Transverse colon (tissue), 4 donors: Measurements from ENCODE around the gene RHOU. TPM values are rescaled to one million over a fixed set of nuclear protein-coding genes. Genes with fewer than 3 reads are reported as not detected.

Experiments used
- DNase-seq: peaks from one replicate; pipeline ENCODE4 v3.0.0-alpha.2; 2019
- H3K27ac ChIP-seq, 4 donors: fragments of 200-600 bp; sonication (generic); 2 replicates each; pipeline ENCODE4 v1.5.1; 2016 to 2018; ENCODE audit warnings: inconsistent platforms in 4 of 4
- H3K27me3 ChIP-seq: fragments of 200-600 bp; sonication (generic); 2 replicates; pipeline ENCODE4 v1.5.1; 2017; ENCODE audit warnings: inconsistent platforms
- H3K36me3 ChIP-seq, 4 donors: fragments of 200-600 bp; sonication (generic); 2 replicates each; pipeline ENCODE4 v1.5.1; 2017 to 2019; ENCODE audit warnings: inconsistent platforms in 4 of 4
- H3K4me1 ChIP-seq, 4 donors: fragments of 200-600 bp; sonication (generic); 2 replicates each; pipeline ENCODE4 v1.5.1; 2017 to 2020; ENCODE audit warnings: inconsistent platforms in 4 of 4
- H3K4me3 ChIP-seq, 4 donors: fragments of 200-600 bp; sonication (generic); 1 replicate in 1 of 4; 2 replicates in 3 of 4; pipeline versions ENCODE4 v1.5.1 to v1.6.1; 2017 to 2019; ENCODE audit warnings: inconsistent platforms in 4 of 4
- H3K9me3 ChIP-seq, 2 donors: fragments of 200-600 bp; sonication (generic); 2 replicates each; pipeline ENCODE4 v1.5.1; 2017 to 2019; ENCODE audit warnings: inconsistent platforms in 2 of 2
- CTCF ChIP-seq, 5 experiments: fragments of 200-600 bp in 3 of 5; fragments of 450-650 bp in 2 of 5; sonication (generic) in 3 of 5; IDR thresholded peaks; 1 replicate in 2 of 5; 2 replicates in 3 of 5; pipeline ENCODE4 v1.5.1; 2016 to 2017; ENCODE audit warnings: antibody characterized with exemption in 5 of 5, inconsistent platforms in 3 of 5, mild to moderate bottlenecking in 2 of 5, moderate library complexity in 1 of 5
- EP300 ChIP-seq: sonication (generic); formaldehyde crosslinking; IDR thresholded peaks from one replicate; pipeline ENCODE4 v1.6.1; 2017; ENCODE audit warnings: antibody characterized with exemption, low read depth
- POLR2A ChIP-seq: fragments of 450-650 bp; IDR thresholded peaks from one replicate; pipeline ENCODE4 v1.6.1; 2016; ENCODE audit warnings: antibody characterized with exemption, mild to moderate bottlenecking, moderate library complexity
- POLR2AphosphoS5 ChIP-seq, 3 donors: sonication (generic); formaldehyde crosslinking; IDR thresholded peaks; one replicate each; pipeline ENCODE4 v1.6.1; 2016; ENCODE audit warnings: antibody characterized with exemption in 3 of 3
- WGBS, 2 donors: methylation state at CpG; one replicate each; pipeline ENCODE4 v1.1.5; 2018; ENCODE audit warnings: low coverage in 1 of 2; 5-methylcytosine and 5-hydroxymethylcytosine counted together
- in situ Hi-C, 4 donors: fragments of 200-750 bp; cut with MboI; loops; one replicate each; pipeline versions ENCODE4 v1.15.0 to v1.15.1; 2017; ENCODE audit warnings: low sequenced_read_pairs in 3 of 4, low pct_ligation_motif_present in 1 of 4, low pct_unique_long_range_greater_than_20kb in 1 of 4
- intact Hi-C: fragments of 100-400 bp; cut with DNase I; formaldehyde crosslinking; loops from one replicate; pipeline ENCODE4 v1.15.1; 2023; ENCODE audit warnings: low total_unique reads
- total RNA-seq, 4 donors: library from RNA; depleted of rRNA; stranded (reverse); fragments of >200 nt; gene quantifications; one replicate each; pipeline ENCODE4 v1.1.0, GENCODE V29; 2016

The RHOU gene
- total RNA-seq, 4 donors from 2014 or later = 32.0 to 62.5 (median 38.4) TPM

DNA sequence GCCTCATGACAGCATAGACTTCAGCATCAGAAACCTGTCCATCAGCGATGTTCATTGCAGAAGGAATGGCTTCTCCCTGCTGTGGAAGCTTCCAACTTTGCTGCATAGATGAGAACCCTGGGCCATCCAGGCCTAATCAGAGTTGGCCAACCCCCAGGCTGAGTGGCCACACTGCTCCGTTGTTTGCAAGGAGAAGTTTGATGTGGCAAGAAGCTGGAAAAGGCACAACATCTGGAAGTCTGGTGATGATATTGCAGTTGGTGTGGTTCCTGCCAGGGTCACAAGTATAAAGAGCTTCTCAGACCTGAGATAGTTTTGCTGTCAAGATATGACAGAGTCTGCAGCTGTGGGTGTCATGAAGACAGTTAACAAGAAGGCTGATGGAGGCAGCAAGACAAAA, 41.2 kb downstream of the RHOU start:
- H3K4me3 ChIP-seq = no peak overlapping the region
- intact Hi-C loops (no loop called here), in situ Hi-C loops (no loop called here)
- no peaks in the 10 kb centered on the region for H3K9me3 ChIP-seq
- no peaks in the 10 kb centered on the region for H3K36me3 ChIP-seq
- no peaks in the 10 kb centered on the region for H3K27me3 ChIP-seq
- WGBS, 2 donors = 85 to 100% methylated on average over 1 to 2 of the region's 2 CpGs
- no peak for DNase-seq
- no peak overlapping the region for H3K27ac ChIP-seq
- H3K4me1 ChIP-seq = peaks cover 0 to 4% (median 2%) of the 10 kb centered on the region in 4 donors
- no peak for TF ChIP-seq POLR2A
- no peak for TF ChIP-seq EP300
- TF ChIP-seq CTCF (IDR thresholded peaks at IDR 0.05) = no peak
- TF ChIP-seq POLR2AphosphoS5 (IDR thresholded peaks at IDR 0.05) = no peak

- no peak for TF ChIP-seq CTCF (IDR thresholded peaks at IDR 0.05)
- no peak for TF ChIP-seq EP300
- TF ChIP-seq POLR2AphosphoS5 (IDR thresholded peaks at IDR 0.05) = no peak
- TF ChIP-seq POLR2A = no peak
- WGBS, 2 donors = 82 to 87% methylated on average over 4 of the region's 4 CpGs
- Histone ChIP-seq H3K9me3 (no peaks in the 10 kb centered on the region), H3K27me3 (no peaks in the 10 kb centered on the region), H3K4me3 (no peak overlapping the region), H3K36me3 (no peaks in the 10 kb centered on the region), H3K4me1 (peaks cover 0 to under 1% (median 0%) of the 10 kb centered on the region in 4 donors), H3K27ac (no peak overlapping the region)
- intact Hi-C loops (no loop called here), in situ Hi-C loops (no loop called here)
- DNase-seq = no peak
Observed at GRCh38 chr1:228777236-228777635, 42.0 kb downstream of the RHOU start.

- no peak for TF ChIP-seq CTCF (IDR thresholded peaks at IDR 0.05)
- no peak for TF ChIP-seq EP300
- intact Hi-C loops (loop anchor here (1.0 kb wide), 1 partner anchor 25 kb away; no protein-coding TSS in a partner anchor), in situ Hi-C loops (no loop called here)
- no peak for DNase-seq
- no peak overlapping the region for H3K27ac ChIP-seq
- H3K9me3 ChIP-seq = no peaks in the 10 kb centered on the region
- peaks cover under 1 to 5% (median 2%) of the 10 kb centered on the region in 4 donors for H3K4me1 ChIP-seq
- H3K36me3 ChIP-seq = no peaks in the 10 kb centered on the region
- WGBS, 2 donors = 81 to 82% methylated on average over 1 of the region's 1 CpG
- no peak overlapping the region for H3K4me3 ChIP-seq
- no peaks in the 10 kb centered on the region for H3K27me3 ChIP-seq
Observed at GRCh38 chr1:228778026-228778425, 42.7 kb downstream of the RHOU start.

GRCh38 chr1:228778466-228778865, 43.2 kb downstream of the RHOU start:
- Histone ChIP-seq H3K4me1 (peaks cover 5% of the 10 kb centered on the region in 4 donors), H3K27ac (no peak overlapping the region), H3K36me3 (no peaks in the 10 kb centered on the region), H3K9me3 (no peaks in the 10 kb centered on the region), H3K27me3 (no peaks in the 10 kb centered on the region), H3K4me3 (no peak overlapping the region)
- in situ Hi-C loops (no loop called here), intact Hi-C loops (loop anchor here (1.0 kb wide), 1 partner anchor 25 kb away; no protein-coding TSS in a partner anchor)
- TF ChIP-seq POLR2A = no peak
- TF ChIP-seq CTCF (IDR thresholded peaks at IDR 0.05) = no peak
- TF ChIP-seq POLR2AphosphoS5 (IDR thresholded peaks at IDR 0.05) = no peak
- TF ChIP-seq EP300 = no peak
- no peak for DNase-seq
- 88 to 90% methylated on average over 3 of the region's 3 CpGs for WGBS, 2 donors
